ENCODE data around the gene C10orf90. TPM values are rescaled to one million over a fixed set of nuclear protein-coding genes. Genes with fewer than 3 reads are reported as not detected.

Gene C10orf90
- total and polyA plus RNA-seq, 2 donors (not counting 3 experiments of a cell fraction or from before 2014, with no cell fraction given): not detected

DNA sequence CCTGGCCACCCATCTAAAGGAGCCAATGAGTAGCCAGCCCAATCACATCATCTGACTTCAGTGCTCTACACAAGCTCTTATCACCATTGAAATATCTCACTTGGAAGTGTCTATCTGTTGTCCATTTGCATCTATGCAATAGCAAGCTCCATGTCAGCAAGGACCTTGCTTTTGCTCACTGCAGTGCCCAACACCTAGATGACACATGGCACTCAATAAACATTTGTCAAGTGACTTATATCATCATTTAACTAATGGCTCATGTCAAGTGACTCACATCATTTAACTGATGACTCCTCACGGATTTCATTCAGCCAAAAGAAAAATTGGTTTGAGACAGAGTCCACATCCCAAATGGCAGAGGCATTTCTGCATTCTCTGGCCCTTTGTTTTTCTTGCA is 189.3 kb downstream of the C10orf90 start:
- H3K27me3 ChIP-seq (ENCODE audit: control insufficient read depth in 2 of 2, insufficient read depth in 2 of 2, low read length in 2 of 2): no peaks in the 10 kb centered on the region
- H3K9ac ChIP-seq (replicated peaks; ENCODE audit: extremely low read depth, insufficient read depth, low read length): no peak overlapping the region
- H3K4me3 ChIP-seq (replicated peaks in 1 of 3; ENCODE audit: insufficient read depth in 1 of 3, low read depth in 1 of 3, low read length in 3 of 3): no peak overlapping the region
- FAIRE-seq (no peak), DNase-seq (ENCODE audit: low read depth, low spot score) (no peak)
- H3K27ac ChIP-seq (ENCODE audit: insufficient read depth, low read depth, low read length): no peak overlapping the region
- TF ChIP-seq POLR2A (IDR thresholded peaks at IDR 0.05; ENCODE audit: low read depth, low read length) (no peak), POLR2AphosphoS5 (IDR thresholded peaks at IDR 0.05; ENCODE audit: insufficient read depth, low read depth, low read length) (no peak)
- POLR2A ChIA-PET: no interaction called here
- H2AFZ ChIP-seq (ENCODE audit: low read depth, low read length): no peak overlapping the region
- no peaks in the 10 kb centered on the region for H3K79me2 ChIP-seq (ENCODE audit: control insufficient read depth, insufficient read depth, low read length)
- BruUV-seq (replicated peaks): no TSS peak
- intact Hi-C loops (cut with micrococcal nuclease) (no loop called here), dilution Hi-C loops (cut with MboI; ENCODE audit: extremely low pct_ligation_motif_present, low sequenced_read_pairs) (no loop called here)
- H3K4me1 ChIP-seq (ENCODE audit: control insufficient read depth, extremely low read depth, insufficient read depth, low read length): no peaks in the 10 kb centered on the region
- no peaks in the 10 kb centered on the region for H4K20me1 ChIP-seq (replicated peaks; ENCODE audit: control insufficient read depth, extremely low read depth, insufficient read depth, low read length)
- CTCF ChIA-PET: no interaction called here
- H3K4me2 ChIP-seq (ENCODE audit: insufficient read depth, low read length): no peak overlapping the region
- H3K9me3 ChIP-seq (replicated peaks; ENCODE audit: control insufficient read depth, insufficient read depth, low read length): no peaks in the 10 kb centered on the region
- H3K9me1 ChIP-seq (replicated peaks; ENCODE audit: control insufficient read depth, extremely low read depth, insufficient read depth, low read length): no peaks in the 10 kb centered on the region
- H3K36me3 ChIP-seq (ENCODE audit: control insufficient read depth in 2 of 2, extremely low read depth in 1 of 2, insufficient read depth in 2 of 2, low read length in 2 of 2): no peaks in the 10 kb centered on the region

DNA sequence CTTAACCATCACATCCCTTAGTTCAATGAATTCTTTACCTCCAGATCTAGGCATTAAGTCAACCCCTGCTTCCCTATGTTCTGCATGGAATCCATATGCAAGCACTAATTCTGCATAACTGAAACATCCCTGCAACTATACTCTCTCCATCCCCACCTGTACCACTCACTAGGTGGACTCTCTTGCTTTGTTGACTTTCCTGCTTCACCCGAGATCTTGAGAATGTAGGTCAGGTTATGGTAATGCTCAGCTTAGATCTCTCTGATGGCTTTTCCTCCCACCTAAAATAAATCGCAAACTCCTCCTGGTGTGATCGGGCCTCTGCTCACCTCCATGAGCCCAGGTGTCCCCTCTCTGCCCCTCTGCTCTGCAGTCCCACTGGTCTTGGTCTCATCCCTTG is 189.8 kb downstream of the C10orf90 start:
- no peaks in the 10 kb centered on the region for H3K79me2 ChIP-seq (ENCODE audit: control insufficient read depth, insufficient read depth, low read length)
- ChIA-PET CTCF (no interaction called here), POLR2A (no interaction called here)
- H3K9me3 ChIP-seq (replicated peaks; ENCODE audit: control insufficient read depth, insufficient read depth, low read length): no peaks in the 10 kb centered on the region
- H3K27ac ChIP-seq (ENCODE audit: insufficient read depth, low read depth, low read length): no peak overlapping the region
- intact Hi-C loops (cut with micrococcal nuclease) (no loop called here), dilution Hi-C loops (cut with MboI; ENCODE audit: extremely low pct_ligation_motif_present, low sequenced_read_pairs) (no loop called here)
- H2AFZ ChIP-seq (ENCODE audit: low read depth, low read length): no peak overlapping the region
- H3K36me3 ChIP-seq (ENCODE audit: control insufficient read depth in 2 of 2, extremely low read depth in 1 of 2, insufficient read depth in 2 of 2, low read length in 2 of 2): no peaks in the 10 kb centered on the region
- TF ChIP-seq, protein P1, sequence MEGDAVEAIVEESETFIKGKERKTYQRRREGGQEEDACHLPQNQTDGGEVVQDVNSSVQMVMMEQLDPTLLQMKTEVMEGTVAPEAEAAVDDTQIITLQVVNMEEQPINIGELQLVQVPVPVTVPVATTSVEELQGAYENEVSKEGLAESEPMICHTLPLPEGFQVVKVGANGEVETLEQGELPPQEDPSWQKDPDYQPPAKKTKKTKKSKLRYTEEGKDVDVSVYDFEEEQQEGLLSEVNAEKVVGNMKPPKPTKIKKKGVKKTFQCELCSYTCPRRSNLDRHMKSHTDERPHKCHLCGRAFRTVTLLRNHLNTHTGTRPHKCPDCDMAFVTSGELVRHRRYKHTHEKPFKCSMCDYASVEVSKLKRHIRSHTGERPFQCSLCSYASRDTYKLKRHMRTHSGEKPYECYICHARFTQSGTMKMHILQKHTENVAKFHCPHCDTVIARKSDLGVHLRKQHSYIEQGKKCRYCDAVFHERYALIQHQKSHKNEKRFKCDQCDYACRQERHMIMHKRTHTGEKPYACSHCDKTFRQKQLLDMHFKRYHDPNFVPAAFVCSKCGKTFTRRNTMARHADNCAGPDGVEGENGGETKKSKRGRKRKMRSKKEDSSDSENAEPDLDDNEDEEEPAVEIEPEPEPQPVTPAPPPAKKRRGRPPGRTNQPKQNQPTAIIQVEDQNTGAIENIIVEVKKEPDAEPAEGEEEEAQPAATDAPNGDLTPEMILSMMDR (IDR thresholded peaks at IDR 0.05; ENCODE audit: extremely low read depth in 1 of 2, insufficient read depth in 1 of 2, low read depth in 1 of 2, low read length in 2 of 2): no peak
- TF ChIP-seq GATA2 (IDR thresholded peaks at IDR 0.05; ENCODE audit: insufficient read depth, insufficient read length, low read depth, low read length) (no peak), FOS (IDR thresholded peaks at IDR 0.05; ENCODE audit: borderline replicate concordance, insufficient read depth, low read length) (no peak), POLR2A (IDR thresholded peaks at IDR 0.05; ENCODE audit: low read depth, low read length) (no peak), MYC (IDR thresholded peaks at IDR 0.05; ENCODE audit: low read depth, low read length) (no peak), POLR2AphosphoS5 (IDR thresholded peaks at IDR 0.05; ENCODE audit: insufficient read depth, low read depth, low read length) (no peak)
- H3K4me3 ChIP-seq (replicated peaks in 1 of 3; ENCODE audit: insufficient read depth in 1 of 3, low read depth in 1 of 3, low read length in 3 of 3): no peak overlapping the region
- DNase-seq (ENCODE audit: low read depth, low spot score): no peak
- no peak overlapping the region for H3K9ac ChIP-seq (replicated peaks; ENCODE audit: extremely low read depth, insufficient read depth, low read length)
- H4K20me1 ChIP-seq (replicated peaks; ENCODE audit: control insufficient read depth, extremely low read depth, insufficient read depth, low read length): no peaks in the 10 kb centered on the region
- no peaks in the 10 kb centered on the region for H3K9me1 ChIP-seq (replicated peaks; ENCODE audit: control insufficient read depth, extremely low read depth, insufficient read depth, low read length)
- no peak overlapping the region for H3K4me2 ChIP-seq (ENCODE audit: insufficient read depth, low read length)
- H3K4me1 ChIP-seq (ENCODE audit: control insufficient read depth, extremely low read depth, insufficient read depth, low read length): no peaks in the 10 kb centered on the region
- FAIRE-seq: no peak
- no peaks in the 10 kb centered on the region for H3K27me3 ChIP-seq (ENCODE audit: control insufficient read depth in 2 of 2, insufficient read depth in 2 of 2, low read length in 2 of 2)
- no TSS peak for BruUV-seq (replicated peaks)
